GM21723 (cell line): ENCODE measurements around the gene RAD50.
"Not testable (repeated sequence)": the region's sequence is repeated elsewhere in the genome, so short reads cannot be mapped to it uniquely, and the experiment has no call there.

Source experiments
- ATAC-seq: cut with Tn5 transposase; IDR thresholded peaks from one replicate; pipeline ENCODE4 v1.9.1; 2021; ENCODE audit warnings: mild to moderate bottlenecking, moderate library complexity; ENCODE audit not compliant: unreplicated experiment

Gene RAD50

DNA sequence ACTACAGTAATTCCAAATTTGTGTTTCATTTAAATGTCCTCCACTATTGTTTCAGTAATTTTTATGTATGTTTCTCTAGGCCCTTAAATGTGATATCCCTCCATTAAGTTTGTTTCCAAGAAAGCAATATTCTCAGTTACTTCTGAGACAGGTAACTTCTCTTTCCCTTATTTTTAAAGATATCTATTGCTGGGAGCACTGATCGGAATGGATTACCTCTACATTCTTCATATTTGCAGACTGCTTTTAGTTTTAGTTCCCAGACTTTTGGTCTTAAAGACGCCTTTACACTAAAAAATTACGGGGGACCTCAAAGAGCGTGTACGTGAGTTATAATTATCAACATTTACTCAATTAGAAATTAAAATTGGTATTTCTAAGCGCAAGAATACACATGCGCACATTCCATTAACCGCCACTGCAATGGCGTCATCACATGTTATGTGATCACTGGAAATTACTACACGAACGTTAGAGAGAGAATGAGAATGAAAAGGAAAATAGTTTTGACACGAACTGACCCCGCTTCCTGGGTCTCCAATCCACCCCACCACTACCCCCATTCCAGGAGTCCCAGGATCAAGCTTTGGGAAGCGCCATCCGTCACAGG lies 519 bp upstream of the RAD50 start:
- no peak for ATAC-seq

DNA sequence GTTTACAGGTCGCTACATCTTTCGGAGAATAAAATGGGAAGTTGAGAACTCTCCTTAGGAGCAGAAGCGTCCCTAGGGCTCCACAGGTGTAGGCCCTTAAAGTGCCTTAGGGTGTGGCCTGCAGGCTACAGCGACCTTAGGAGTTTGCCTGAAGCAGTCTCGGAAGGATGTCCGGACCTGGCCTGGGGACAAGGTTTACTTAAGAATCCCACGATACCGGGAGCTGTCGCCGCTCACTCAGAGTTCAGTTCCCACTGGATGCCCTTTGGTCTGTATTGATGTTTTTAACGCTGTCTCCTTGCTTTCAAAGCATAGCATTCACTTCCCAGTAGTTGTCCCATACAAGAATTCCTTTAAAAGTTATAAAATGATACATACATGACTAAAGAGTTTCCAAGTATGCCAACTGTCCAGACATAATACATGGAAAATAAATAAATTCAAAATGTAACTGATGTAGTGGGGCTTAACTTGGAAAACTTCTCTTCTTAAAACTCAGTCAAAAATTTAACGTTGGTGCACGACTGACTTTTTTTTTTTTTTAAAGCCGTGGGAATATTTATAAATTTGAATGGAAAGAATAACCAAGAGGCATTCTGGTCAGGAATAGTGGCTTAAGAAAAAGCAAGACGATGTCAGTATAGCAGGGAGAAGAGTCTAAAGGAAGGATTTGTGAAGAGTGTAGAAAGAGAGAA lies 848 bp downstream of the RAD50 start:
- ATAC-seq: peak; percentile 36

DNA sequence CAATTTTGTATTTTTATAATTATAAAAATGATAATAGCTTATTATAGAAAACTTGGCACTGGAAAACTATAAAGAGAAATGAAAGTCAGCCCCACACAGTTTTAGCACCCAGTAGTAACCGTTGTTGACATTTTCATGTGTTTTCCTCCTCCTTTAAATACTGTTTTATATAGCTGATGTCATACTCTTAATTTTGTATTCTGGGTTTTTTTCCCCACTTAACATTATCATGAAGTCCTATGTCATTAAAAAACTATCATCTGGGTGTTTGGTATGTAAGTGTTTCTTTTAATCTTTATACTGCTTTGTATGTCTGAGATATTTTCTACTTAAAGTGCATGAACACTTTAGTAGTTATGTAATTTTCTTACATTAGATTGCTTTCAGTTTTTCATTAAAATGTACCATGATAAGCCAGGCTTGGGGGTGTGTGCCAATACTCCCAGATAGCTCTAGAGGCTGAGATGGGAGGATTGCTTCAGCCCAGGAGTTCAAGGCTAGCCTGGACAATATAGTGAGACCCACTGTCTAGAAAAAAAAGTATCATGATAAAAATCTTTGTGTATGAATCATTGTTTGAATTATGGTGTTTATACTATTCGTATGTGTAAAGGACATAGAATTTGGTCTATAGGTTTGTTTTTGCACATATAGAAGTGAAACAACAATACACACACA lies 2.7 kb downstream of the RAD50 start:
- no peak for ATAC-seq

DNA sequence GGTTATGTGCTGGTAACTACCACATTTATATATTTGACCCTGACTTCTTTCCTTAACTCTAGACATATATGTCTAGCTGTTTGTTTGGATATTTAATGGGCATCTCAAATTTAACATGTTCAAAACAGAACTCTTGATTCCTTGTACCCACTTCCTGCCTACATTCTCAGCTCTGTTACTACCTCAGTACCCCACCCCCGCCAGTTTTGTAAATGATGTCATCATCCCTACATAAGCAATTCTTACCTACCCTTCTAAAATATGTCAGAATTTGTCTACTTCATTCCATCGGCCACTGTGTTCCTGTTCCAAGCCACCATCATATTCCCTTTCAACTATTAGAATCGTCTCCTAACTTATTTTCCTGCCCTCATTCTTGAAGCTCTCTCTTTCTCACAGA lies 4.8 kb downstream of the RAD50 start:
- ATAC-seq: no peak

DNA sequence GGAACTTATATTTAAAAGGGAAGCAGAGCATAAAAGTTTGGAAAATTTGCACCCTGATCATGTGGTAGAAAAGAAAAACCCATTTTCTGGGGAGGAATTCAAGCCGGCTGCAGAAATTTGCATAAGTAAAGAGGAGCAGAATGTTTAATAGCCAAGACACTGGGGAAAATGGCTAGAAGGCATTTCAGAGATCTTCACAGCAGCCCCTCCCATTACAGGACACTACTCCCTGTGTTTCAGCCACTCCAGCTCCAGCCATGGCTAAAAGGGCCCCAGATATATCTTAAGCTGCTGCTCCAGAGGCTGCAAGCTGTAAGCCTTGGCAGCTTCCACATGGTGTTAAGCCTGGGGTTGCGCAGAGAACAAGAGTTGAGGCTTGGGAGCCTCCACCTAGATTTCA lies 7.8 kb downstream of the RAD50 start:
- not testable (repeated sequence) for ATAC-seq

DNA sequence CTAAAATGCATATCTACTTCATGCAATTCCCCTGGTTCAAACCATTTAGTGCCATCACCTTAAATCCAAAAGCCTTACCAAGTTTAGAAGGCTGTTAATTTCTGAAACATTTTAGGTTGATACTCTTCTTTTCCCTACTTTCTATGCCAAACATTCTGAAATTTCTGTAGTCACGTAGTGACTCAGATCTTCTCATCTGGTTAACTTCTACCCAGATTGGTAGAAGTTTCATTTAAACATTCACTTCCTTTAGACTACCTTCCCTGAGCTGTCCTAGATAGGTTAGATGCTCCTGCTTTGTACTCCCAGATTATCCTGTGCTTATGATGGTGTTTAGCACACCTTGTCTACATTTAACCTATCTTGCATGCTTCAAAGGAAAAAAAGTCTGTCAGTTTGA lies 9.9 kb downstream of the RAD50 start:
- ATAC-seq: no peak

DNA sequence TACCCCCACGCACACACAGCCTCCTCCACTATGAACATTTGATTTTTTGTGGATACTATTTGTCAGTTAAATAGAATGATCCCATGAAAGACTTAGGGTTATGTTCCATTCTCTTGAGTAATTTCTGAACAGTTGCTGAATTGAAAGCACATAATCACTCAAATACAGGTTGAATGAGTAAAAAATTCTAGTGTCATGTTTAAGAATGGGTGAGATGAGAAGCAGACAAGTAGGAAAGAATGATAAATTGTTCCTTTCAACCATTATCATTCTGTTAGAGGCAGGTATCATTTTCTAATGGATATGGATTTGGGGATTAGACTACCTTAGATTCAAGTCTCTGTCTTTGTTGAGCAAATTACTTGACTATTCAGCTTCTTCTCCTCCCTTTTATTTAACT lies 19.3 kb downstream of the RAD50 start:
- no peak for ATAC-seq

DNA sequence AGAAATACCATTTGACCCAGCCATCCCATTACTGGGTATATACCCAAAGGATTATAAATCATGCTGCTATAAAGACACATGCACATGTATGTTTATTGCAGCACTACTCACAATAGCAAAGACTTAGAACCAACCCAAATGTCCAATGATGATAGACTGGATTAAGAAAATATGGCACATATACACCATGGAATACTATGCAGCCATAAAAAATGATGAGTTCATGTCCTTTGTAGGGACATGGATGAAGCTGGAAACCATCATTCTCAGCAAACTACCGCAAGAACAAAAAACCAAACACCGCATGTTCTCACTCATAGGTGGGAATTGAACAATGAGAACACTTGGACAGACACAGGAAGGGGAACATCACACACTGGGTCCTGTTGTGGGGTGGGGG lies 27.8 kb downstream of the RAD50 start:
- not testable (repeated sequence) for ATAC-seq

DNA sequence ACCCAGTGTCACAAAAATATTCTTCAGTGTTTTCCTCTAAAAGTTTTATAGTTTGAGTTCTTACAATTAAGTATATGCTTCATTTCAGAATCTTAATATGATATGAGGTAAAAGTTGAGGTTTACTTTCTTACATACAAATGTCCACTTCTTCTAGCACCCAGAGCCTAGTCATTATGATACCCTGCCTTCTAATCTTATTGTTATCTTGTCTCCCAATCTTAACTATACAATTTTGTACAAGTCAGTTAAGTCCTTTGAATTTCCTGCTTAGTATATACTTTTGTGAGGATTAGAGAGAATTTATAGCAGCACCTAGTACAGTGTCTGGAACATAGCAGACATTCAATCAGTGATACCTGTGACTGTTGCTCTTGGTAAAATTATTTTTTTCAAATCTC lies 29.3 kb downstream of the RAD50 start:
- ATAC-seq: no peak

GRCh38 chr5:132589467-132589866 lies 32.7 kb downstream of the RAD50 start:
- ATAC-seq: no peak

GRCh38 chr5:132591145-132591544 lies 34.4 kb downstream of the RAD50 start:
- no peak for ATAC-seq

DNA sequence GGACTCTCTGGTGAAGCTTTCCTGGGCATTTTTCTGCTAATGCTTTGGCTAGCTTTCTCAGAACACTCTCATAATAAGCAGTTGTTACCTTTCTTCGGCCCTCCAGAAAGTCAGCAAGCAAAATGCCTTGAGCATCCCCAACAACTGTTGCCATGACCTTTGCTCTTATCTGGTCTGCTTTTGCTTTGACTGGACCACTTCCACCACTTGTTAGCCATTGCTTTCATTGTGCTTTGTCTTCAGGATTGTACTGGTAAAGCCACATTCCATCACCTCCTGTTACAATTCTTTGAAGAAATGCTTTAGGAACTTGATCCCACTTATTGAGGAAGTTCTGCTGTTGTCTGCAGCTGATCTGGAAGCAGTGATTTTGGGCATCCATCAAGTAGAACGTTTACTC lies 35.7 kb downstream of the RAD50 start:
- no peak for ATAC-seq

- no peak for ATAC-seq
Measured at GRCh38 chr5:132594170-132594569, 37.4 kb downstream of the RAD50 start.

GRCh38 chr5:132595624-132596023 lies 38.8 kb downstream of the RAD50 start:
- no peak for ATAC-seq

GRCh38 chr5:132601071-132601728 lies 44.4 kb downstream of the RAD50 start:
- no peak for ATAC-seq

DNA sequence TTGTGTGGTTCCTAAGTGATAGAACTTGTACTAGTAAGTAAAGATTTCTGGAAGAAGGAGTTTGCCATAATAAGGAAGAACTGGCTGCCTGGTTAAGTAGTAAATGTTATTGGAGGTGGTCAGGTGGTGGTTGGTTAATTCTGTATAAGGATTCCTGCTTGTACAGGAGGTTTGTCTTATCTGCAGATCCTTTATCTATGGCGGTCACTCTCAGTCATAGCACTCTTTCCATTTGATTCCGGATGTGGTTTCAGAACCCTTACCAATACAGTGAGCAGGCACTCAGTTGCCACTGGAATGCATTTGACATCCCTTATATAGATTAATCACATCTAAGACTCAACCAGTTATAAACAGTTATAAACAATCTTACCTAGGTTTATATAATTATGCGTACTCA lies 50.3 kb downstream of the RAD50 start:
- ATAC-seq: no peak

GRCh38 chr5:132608107-132608506 lies 51.3 kb downstream of the RAD50 start:
- ATAC-seq: no peak

GRCh38 chr5:132611965-132612364 lies 55.2 kb downstream of the RAD50 start:
- ATAC-seq: no peak

DNA sequence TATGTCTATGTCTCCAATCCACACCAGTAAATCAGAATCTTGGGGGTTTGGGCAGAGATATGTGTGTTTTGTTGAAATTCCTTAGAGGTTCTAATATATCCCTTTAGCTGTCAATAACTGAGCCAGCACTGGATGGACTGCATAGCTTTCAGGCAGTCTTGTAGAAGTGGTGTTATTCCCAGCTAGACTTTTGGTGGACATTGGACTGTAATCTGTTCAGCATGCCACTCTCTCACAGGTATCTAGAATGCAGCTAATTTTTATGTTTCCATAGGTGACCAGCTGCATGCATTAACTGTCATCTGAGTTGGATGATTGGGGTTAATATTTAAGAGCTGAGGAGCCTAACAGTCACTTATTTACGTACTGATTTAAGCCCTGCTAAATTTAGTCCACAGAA lies 56.1 kb downstream of the RAD50 start:
- no peak for ATAC-seq

DNA sequence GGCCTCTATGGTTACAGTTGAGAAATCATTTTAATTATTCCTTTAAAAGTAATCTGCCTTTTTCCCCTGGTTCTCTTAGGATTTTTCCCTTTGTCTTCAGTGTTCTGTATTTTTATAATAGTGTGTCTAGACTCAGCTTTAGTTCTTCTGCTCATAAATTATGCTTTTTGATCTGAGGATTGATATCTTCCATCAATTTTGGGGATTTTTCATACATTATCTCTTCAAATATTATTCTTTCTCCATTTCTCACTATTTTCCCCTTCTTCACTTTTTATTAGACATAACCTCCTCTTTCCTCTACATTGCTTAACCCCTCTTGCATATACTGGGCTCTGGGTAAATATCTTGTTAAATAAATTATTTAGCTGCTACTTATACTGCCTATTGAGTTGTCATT lies 64.9 kb downstream of the RAD50 start:
- no peak for ATAC-seq

DNA sequence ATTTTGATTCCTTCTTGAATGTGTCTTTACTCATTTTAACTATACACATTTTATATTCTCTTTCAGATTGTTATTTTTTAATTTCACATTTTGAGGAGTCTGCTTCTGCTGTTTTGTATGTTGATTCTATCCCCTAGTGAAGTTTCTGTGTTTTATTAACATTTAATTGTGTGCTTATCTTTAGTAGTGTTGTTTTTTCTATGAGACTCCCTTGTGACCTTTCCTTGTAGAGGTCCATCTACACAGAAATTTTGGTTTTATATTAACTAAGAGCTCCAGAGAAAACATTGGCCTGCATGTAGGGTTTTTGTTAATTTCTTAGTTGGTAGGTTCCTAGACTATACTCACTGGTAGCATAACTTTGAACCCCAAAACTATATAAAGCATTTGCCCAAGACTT lies 65.8 kb downstream of the RAD50 start:
- ATAC-seq: no peak

- ATAC-seq: no peak
Measured at GRCh38 chr5:132627470-132627869, 70.7 kb downstream of the RAD50 start.
